GM12878 (cell line): ENCODE data around the gene SRCIN1.

Source experiments
- ASH2L ChIP-seq: fragments of 300-600, 200-600 bp; sonication (generic); IDR thresholded peaks from 2 replicates; pipeline ENCODE4 v1.6.1; 2017; ENCODE audit warnings: low read depth, mild to moderate bottlenecking, borderline replicate concordance
- NFYA ChIP-seq: IDR thresholded peaks from 2 replicates; pipeline ENCODE4 v1.6.1; 2011; ENCODE audit warnings: low read depth, mild to moderate bottlenecking, low read length, improper control_type of control experiment, borderline replicate concordance
- NR2C1 ChIP-seq: fragments of 450-650 bp; IDR thresholded peaks from 2 replicates; pipeline ENCODE4 v1.6.1; 2017; ENCODE audit warnings: antibody characterized with exemption, mild to moderate bottlenecking, moderate library complexity
- POLR2A ChIP-seq: IDR thresholded peaks from 2 replicates; pipeline ENCODE4 v1.6.1; 2011; ENCODE audit warnings: low read depth, mild to moderate bottlenecking, low read length
- TF ChIP-seq, protein P1 (sequence below), 3 experiments: IDR thresholded peaks in 2 of 3; conservative IDR thresholded peaks in 1 of 3; 2 replicates each; pipeline ENCODE4 v1.5.1; 2011; ENCODE audit warnings: low read depth in 3 of 3, low read length in 3 of 3, mild to moderate bottlenecking in 3 of 3, control low read depth in 2 of 3, moderate library complexity in 2 of 3, inconsistent platforms in 1 of 3, mixed read lengths in 1 of 3; ENCODE audit not compliant: control insufficient read depth in 2 of 3, insufficient read depth in 1 of 3; ENCODE audit errors: extremely low read depth in 1 of 3

DNA sequence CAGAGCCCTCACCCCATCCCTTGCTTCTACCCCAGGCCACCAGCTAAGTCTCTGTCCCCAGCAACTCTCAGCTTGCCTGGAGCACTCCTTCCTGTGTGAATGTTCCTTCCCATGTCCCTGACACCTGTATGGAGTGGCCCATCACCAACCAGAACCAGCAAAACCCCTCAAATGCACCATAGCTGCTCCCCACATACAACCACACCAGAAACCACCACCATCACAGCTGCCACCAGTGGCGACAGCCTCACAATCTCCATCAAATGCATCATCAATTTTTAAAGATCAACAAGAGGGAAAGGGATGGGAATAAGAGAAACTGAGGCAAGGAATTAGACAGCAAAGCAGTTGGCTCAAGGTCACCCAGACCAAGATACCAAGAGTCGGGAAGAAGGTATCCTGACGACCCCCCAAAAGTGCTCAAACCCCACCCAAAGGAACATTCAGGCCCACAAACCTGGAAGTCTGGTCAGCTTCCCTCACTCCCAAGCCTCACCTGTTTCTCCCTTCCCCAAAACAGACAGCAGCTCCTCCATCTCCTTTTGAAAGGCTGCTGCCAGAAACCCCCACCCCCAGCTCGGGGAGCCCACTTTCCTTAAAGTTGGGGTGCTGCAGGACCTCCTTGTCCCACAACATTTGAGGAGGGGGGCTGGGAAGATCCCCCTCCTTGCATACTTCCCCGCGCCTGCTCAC is 1.8 kb downstream of the SRCIN1 start:
- TF ChIP-seq, protein P1, sequence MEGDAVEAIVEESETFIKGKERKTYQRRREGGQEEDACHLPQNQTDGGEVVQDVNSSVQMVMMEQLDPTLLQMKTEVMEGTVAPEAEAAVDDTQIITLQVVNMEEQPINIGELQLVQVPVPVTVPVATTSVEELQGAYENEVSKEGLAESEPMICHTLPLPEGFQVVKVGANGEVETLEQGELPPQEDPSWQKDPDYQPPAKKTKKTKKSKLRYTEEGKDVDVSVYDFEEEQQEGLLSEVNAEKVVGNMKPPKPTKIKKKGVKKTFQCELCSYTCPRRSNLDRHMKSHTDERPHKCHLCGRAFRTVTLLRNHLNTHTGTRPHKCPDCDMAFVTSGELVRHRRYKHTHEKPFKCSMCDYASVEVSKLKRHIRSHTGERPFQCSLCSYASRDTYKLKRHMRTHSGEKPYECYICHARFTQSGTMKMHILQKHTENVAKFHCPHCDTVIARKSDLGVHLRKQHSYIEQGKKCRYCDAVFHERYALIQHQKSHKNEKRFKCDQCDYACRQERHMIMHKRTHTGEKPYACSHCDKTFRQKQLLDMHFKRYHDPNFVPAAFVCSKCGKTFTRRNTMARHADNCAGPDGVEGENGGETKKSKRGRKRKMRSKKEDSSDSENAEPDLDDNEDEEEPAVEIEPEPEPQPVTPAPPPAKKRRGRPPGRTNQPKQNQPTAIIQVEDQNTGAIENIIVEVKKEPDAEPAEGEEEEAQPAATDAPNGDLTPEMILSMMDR (IDR thresholded peaks at IDR 0.05 in 2 of 3, conservative IDR thresholded peaks at IDR 0.05 in 1 of 3; ENCODE audit: control insufficient read depth in 2 of 3, extremely low read depth in 1 of 3, insufficient read depth in 1 of 3, low read depth in 3 of 3, low read length in 3 of 3) = no peak
- TF ChIP-seq NFYA = no peak
- TF ChIP-seq NR2C1 = no peak
- no peak for TF ChIP-seq POLR2A
- no peak for TF ChIP-seq ASH2L
